ENCODE results near the gene SDC3.

The SDC3 gene

DNA sequence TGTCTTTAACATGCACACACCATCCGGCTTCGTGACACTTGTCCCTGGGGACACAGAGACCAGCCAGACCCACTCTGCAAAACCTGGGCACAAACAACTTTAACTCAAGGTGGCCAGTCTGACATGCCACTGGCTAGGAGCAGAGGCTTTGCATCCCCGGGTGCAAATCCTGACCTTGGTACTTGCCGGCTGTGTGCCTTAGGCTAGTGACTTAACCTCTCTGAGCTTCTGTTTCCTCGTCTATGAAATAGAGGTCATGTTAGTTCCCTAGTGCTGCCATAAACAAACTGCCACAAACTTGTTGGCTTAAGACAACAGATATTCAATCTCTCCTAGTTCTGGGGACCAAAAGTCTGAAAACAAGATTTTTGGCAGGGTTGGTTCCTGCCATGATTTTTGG lies 60.4 kb downstream of the SDC3 start:
- no peak for DNase-seq (ENCODE audit: low read depth)

GRCh38 chr1:30847358-30847972 lies 61.1 kb downstream of the SDC3 start:
- no peak for DNase-seq (ENCODE audit: low read depth)

DNA sequence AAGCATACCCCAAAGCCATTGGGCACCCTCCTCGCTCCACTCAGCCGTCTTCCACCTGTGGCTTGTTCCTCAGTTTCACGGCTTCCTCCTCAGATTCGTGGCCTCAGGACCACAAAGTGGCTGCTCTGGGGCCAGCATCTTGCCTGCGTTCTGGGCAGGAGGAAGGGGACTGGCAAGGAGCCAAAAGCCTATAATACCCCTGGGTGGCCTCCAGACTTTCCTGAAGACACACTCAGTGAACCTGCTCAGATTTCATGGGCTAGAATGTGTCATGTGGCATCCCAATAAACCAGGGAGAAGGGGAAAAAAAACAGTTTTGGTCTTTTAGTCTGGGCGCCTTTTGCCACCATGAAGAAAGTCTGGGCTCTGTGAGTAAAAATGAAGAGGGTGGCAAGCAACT lies 62.0 kb downstream of the SDC3 start:
- DNase-seq (ENCODE audit: low read depth), result no peak

DNA sequence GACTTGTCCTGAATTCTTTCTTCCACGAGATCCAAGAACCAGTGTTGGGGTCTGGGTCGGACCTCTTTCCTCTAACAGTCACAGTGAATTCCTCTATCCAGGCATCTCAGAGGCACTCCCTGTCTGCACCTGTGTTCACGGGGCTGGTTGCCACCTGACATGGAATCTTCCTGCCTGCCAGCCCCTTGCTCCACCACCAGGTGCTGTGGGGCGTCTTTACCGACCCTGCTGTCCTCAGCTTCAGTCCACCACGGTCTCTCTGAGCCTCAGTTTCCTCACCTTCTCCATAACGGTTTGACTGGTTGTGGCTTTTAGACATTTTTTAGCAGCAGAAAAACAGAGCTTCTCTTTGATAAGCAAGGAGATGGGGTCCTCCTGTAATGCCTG lies 62.7 kb downstream of the SDC3 start:
- no peak for DNase-seq (ENCODE audit: low read depth)

GRCh38 chr1:30845237-30845903 lies 63.2 kb downstream of the SDC3 start:
- no peak for DNase-seq (ENCODE audit: low read depth)

- DNase-seq (ENCODE audit: low read depth), result no peak
These were observed 63.9 kb downstream of the SDC3 start for GRCh38 chr1:30844631-30845030.

DNA sequence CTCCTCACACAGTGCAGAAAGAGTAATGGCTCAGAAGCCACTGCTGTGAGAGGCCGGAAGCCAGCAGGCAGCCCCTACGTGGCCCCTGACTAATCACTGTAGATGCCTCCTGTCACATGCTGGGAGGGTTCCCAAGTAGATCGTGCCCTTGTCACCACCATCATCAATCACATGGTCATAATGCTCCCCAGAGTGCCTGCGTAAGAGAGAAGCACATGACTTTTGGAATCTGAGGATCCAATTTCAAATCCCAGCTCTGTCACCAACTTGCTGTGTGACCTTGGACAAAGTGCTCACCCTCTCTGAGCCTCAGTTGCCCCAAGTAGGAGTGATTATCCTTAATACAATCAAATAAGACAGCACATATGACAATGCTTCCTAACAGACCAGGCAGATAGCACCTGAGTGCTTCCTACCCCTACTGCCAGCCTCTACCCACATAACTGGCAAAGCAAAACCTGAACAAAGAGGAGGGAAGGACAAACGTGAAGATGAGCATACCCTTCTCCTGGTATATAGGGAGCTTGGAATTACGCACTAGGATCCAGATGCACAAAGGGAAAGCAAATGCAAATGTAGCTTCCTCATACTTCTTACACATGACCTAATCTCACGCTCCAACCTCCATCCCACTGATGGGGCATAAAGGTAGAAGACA lies 65.7 kb downstream of the SDC3 start:
- no peak for DNase-seq (ENCODE audit: low read depth)

DNA sequence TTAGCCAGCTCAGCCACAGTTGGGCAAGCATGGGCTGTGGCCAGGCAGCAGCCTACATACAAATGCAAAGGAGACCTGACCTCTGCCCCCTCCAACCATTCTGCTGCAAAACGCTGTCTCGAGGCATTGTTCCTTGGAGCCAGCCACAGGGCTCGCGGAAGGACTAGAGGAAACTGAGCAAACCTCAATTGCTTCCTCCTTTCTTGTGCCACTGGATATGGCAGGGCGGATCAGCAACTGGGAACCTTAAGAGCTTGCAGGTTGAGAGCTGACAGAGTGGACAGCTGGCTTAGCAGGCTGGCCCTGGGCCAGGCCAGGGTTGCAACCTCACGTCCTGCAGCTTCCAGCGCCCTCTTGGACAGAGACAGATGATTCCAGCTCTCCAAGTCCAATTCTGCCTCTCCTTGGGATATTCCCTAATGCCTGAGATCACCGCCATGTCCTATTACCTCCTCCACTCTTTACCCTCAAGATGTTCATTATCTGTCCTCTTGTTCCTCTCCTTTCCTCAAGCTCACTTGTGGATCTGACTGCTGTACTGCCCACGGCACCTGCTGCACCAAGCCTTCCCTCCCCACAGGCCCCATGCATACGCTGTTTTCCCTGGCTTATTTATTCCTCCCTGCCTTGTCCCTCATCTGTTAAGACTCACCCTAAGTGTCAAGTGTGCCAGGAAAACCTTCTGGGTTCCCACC lies 67.5 kb downstream of the SDC3 start:
- no peak for DNase-seq (ENCODE audit: low read depth)

GRCh38 chr1:30839827-30840359 lies 68.7 kb downstream of the SDC3 start:
- DNase-seq (ENCODE audit: low read depth), result no peak

DNA sequence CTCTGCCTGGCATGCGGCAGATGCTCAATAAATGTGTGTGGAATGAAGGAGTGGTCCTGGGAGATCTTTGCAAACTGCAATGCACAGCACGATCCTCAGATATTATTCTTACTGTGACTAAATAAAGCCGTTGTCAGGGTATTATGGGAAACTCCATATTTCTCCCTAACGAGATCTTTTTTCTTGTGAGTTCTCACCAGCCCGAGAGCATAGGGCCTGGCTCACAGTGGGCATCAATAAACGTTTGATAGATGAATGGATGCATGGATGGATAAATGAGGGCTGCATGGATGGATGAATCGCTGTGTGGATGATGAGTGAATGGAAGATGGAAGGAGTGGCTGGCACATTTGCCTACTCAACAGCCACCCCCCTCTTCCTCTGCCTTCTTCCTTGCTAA lies 69.6 kb downstream of the SDC3 start:
- no peak for DNase-seq (ENCODE audit: low read depth)

- no peak for DNase-seq (ENCODE audit: low read depth)
These were observed 70.9 kb downstream of the SDC3 start for GRCh38 chr1:30837653-30838052.

DNA sequence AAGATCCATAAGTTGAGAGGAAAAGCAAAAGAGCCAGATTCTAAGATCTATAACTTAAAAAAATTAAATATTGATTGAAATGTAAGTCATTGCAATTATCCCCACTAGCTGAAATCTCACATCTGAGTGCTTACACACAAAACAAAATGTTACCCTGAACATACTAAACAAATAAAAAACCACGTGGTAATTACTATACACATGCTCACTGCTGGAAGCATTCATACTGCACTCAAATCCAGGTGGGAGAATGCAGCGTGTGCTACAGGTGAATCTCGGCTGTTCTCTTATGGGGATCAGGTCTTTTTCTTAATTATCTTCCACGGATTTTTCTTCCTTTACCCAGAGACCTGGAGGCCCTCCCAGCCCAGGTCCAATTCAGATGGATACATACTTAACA lies 74.3 kb downstream of the SDC3 start:
- no peak for DNase-seq (ENCODE audit: low read depth)

GRCh38 chr1:30830537-30830936 lies 78.0 kb downstream of the SDC3 start:
- DNase-seq (ENCODE audit: low read depth), result no peak

DNA sequence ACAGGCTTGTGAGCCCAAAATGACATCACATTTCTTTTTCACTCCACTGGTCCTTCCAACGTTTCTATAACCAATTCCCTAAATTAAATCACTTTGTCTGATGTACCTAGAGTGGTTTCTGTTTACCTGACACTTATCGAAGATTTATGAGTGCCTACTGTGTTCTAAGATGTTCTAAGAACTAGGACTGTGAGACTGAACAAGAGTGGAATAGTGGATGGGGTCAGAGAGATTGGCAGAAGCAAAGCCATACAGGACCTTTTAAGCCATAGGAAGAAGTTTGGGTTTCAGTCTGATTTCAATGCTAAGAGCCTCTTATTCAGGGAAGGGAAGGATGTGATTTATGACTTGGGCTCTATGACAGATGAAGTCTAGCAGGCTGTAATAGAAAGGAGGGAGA lies 78.7 kb downstream of the SDC3 start:
- DNase-seq (ENCODE audit: low read depth), result no peak

DNA sequence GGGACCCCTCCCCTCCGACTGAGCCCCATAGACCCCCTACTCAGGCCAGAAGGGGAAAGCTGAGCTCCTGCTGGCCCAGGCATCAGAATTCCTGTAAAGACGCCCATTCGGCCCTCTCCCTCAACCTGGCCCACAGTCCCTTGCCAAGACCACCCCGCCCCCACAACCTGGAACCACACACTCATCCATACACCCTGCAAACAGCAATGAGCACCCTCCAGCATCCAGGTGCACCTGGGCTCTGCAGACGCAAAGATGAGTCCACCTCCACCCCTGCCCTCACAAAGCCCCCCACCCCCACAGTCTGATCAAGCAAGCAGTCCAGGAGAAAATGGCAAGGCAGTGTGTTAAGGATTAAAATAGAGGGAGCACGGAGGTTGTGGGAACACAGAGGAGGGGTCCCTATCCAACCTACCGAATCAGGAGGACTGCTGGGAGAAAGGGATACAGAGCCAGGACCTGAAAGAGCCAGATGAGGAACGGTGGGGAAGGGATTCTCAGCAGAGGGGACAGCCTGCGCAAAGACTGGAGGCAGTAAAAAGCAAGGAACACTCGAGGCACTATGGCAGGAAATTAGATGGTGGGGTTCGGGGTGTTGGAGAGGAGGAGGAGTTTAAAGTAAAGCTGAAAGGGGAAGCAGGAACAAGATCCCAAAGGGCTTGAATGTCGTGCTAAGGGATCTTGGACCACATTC lies 83.7 kb downstream of the SDC3 start:
- no peak for DNase-seq (ENCODE audit: low read depth)

GRCh38 chr1:30823969-30824735 lies 84.4 kb downstream of the SDC3 start:
- DNase-seq (ENCODE audit: low read depth), result peak; percentile 99

GRCh38 chr1:30823627-30823968 lies 85.0 kb downstream of the SDC3 start:
- no peak for DNase-seq (ENCODE audit: low read depth)

DNA sequence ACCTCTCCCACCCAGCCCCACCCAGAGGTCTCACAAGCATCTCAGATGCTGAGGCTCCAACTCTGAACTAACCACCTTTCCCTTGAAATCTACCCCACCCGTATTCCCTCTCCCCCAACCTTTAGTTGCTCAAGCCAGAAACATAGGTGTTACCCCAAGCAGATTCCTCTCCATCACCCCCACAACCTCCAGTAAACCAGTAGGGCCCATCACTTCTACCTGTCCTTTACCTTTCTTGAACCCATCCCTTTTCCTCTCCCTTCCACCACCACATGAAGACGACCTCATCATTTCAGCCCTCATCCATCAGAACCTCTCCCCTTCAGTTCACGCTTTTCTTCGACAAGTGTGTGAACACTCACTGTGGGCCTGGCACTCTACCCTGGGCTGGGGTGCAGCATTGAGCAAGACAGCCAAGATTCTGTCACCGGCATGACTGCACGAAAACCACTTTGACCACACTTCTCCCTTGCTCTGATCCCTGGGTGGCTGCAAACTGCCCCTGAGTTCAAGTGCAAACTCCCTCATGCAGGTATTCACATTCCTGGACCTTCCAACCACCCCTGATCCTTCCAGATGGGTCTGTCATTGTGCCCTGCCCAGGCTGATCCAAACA lies 85.5 kb downstream of the SDC3 start:
- peak; percentile 14 for DNase-seq (ENCODE audit: low read depth)

DNA sequence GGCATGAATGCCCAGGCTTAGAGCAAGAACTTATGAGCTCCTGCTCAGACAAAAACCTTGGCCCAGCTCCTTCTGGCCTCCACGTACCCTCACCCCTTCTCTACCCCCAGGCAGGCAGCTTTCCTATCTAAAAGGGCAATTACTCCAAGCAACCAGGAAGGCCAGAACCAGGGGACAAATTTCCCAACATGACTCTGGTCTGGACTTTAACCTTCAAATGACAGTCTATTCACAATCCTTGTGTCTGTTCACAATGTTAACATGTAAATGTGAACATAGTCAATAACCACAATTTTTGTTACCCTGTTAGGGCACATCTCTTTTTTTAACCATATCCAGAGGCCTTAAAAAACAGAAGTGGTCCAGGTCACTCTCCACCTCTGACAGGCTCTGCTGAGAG lies 86.6 kb downstream of the SDC3 start:
- no peak for DNase-seq (ENCODE audit: low read depth)

GRCh38 chr1:30820299-30820698 lies 88.3 kb downstream of the SDC3 start:
- DNase-seq (ENCODE audit: low read depth), result no peak

Measured in fibroblast of gingiva (primary cell).